ENCODE data around the gene MCRIP2.

Gene MCRIP2

GRCh38 chr16:685967-686366 is 44.3 kb downstream of the MCRIP2 start:
- H3K9me3 ChIP-seq (ENCODE audit: low read length): no peaks in the 10 kb centered on the region
- peak; percentile 22; the same call in 1 of the 2 replicates for TF ChIP-seq CTCF (IDR thresholded peaks at IDR 0.05; ENCODE audit: low read length)
- no peak for TF ChIP-seq EZH2 (IDR thresholded peaks at IDR 0.05; ENCODE audit: borderline replicate concordance, low read length)
- no peak overlapping the region for H3K9ac ChIP-seq (ENCODE audit: low read length)
- H3K79me2 ChIP-seq (ENCODE audit: insufficient read depth, low read length): 0 out of 2 replicates have a peak, but pooled peaks cover 5% of the 10 kb centered on the region
- H3K27ac ChIP-seq (ENCODE audit: low read depth, low read length, poor library complexity, severe bottlenecking): no peak overlapping the region
- H4K20me1 ChIP-seq (ENCODE audit: insufficient read depth, low read length): no peaks in the 10 kb centered on the region
- H3K4me3 ChIP-seq (ENCODE audit: low read depth, low read length, poor library complexity, severe bottlenecking): no peak overlapping the region
- H3K36me3 ChIP-seq (ENCODE audit: insufficient read depth, low read length): peaks cover 38% of the 10 kb centered on the region
- no peaks in the 10 kb centered on the region for H3K9me2 ChIP-seq (ENCODE audit: low read depth, low read length)
- H3K4me2 ChIP-seq (ENCODE audit: low read length): no peak overlapping the region
- no peaks in the 10 kb centered on the region for H3F3A ChIP-seq (ENCODE audit: insufficient read depth, low read length)
- H2AFZ ChIP-seq (ENCODE audit: low read length): no peak overlapping the region
- H3K27me3 ChIP-seq (ENCODE audit: insufficient read depth, low read length): no peaks in the 10 kb centered on the region
- peaks cover 58% of the 10 kb centered on the region for H3K4me1 ChIP-seq (ENCODE audit: insufficient read depth, low read length, severe bottlenecking)

GRCh38 chr16:686459-687260 is 45.0 kb downstream of the MCRIP2 start:
- Histone ChIP-seq H3K27ac (ENCODE audit: low read depth, low read length, poor library complexity, severe bottlenecking) (no peak overlapping the region), H3K4me1 (ENCODE audit: insufficient read depth, low read length, severe bottlenecking) (peaks cover 51% of the 10 kb centered on the region), H3K4me3 (ENCODE audit: low read depth, low read length, poor library complexity, severe bottlenecking) (no peak overlapping the region), H3K27me3 (ENCODE audit: insufficient read depth, low read length) (no peaks in the 10 kb centered on the region), H3K9me2 (ENCODE audit: low read depth, low read length) (no peaks in the 10 kb centered on the region), H2AFZ (ENCODE audit: low read length) (no peak overlapping the region), H3K9ac (ENCODE audit: low read length) (no peak overlapping the region), H3F3A (ENCODE audit: insufficient read depth, low read length) (no peaks in the 10 kb centered on the region), H3K79me2 (ENCODE audit: insufficient read depth, low read length) (0 out of 2 replicates have a peak, but pooled peaks cover under 1% of the 10 kb centered on the region), H3K4me2 (ENCODE audit: low read length) (no peak overlapping the region), H3K9me3 (ENCODE audit: low read length) (no peaks in the 10 kb centered on the region), H4K20me1 (ENCODE audit: insufficient read depth, low read length) (no peaks in the 10 kb centered on the region), H3K36me3 (ENCODE audit: insufficient read depth, low read length) (peaks cover 32% of the 10 kb centered on the region)
- TF ChIP-seq CTCF (IDR thresholded peaks at IDR 0.05; ENCODE audit: low read length): no peak
- TF ChIP-seq EZH2 (IDR thresholded peaks at IDR 0.05; ENCODE audit: borderline replicate concordance, low read length): no peak

GRCh38 chr16:687499-687898 is 45.9 kb downstream of the MCRIP2 start:
- Histone ChIP-seq H3K79me2 (ENCODE audit: insufficient read depth, low read length) (no peaks in the 10 kb centered on the region), H3K4me1 (ENCODE audit: insufficient read depth, low read length, severe bottlenecking) (peaks cover 42% of the 10 kb centered on the region), H2AFZ (ENCODE audit: low read length) (no peak overlapping the region), H3F3A (ENCODE audit: insufficient read depth, low read length) (no peaks in the 10 kb centered on the region), H3K4me3 (ENCODE audit: low read depth, low read length, poor library complexity, severe bottlenecking) (no peak overlapping the region), H3K9me2 (ENCODE audit: low read depth, low read length) (no peaks in the 10 kb centered on the region), H3K27me3 (ENCODE audit: insufficient read depth, low read length) (no peaks in the 10 kb centered on the region), H4K20me1 (ENCODE audit: insufficient read depth, low read length) (no peaks in the 10 kb centered on the region), H3K9me3 (ENCODE audit: low read length) (no peaks in the 10 kb centered on the region), H3K27ac (ENCODE audit: low read depth, low read length, poor library complexity, severe bottlenecking) (no peak overlapping the region), H3K36me3 (ENCODE audit: insufficient read depth, low read length) (peaks cover 24% of the 10 kb centered on the region), H3K4me2 (ENCODE audit: low read length) (no peak overlapping the region), H3K9ac (ENCODE audit: low read length) (no peak overlapping the region)
- TF ChIP-seq EZH2 (IDR thresholded peaks at IDR 0.05; ENCODE audit: borderline replicate concordance, low read length) (no peak), CTCF (IDR thresholded peaks at IDR 0.05; ENCODE audit: low read length) (no peak)
